Cardiac muscle cell (in vitro differentiated cells and primary cell): ENCODE data around the gene SLC9A8. TPM values are rescaled to one million over a fixed set of nuclear protein-coding genes. Genes with fewer than 3 reads are reported as not detected.
A peak's percentile ranks its signal among the peaks of the same experiment; 100 is the strongest.

Experiments
- DNase-seq, 2 donors: peaks; one replicate each; pipeline versions ENCODE4 v3.0.0 to v3.0.0-alpha.2; 2010 to 2017; ENCODE audit warnings: low read depth in 1 of 2, low spot score in 1 of 2
- H3K27ac ChIP-seq: fragments of 200-600 bp; sonication (generic); 2 replicates; pipeline ENCODE4 v1.5.1; 2016
- H3K27me3 ChIP-seq: fragments of 200-600 bp; sonication (generic); 2 replicates; pipeline ENCODE4 v1.6.0; 2016; ENCODE audit warnings: control low read depth
- H3K36me3 ChIP-seq: fragments of 200-600 bp; sonication (generic); 2 replicates; pipeline ENCODE4 v1.5.1; 2016; ENCODE audit warnings: control low read depth
- H3K4me1 ChIP-seq: fragments of 200-600 bp; sonication (generic); 2 replicates; pipeline ENCODE4 v1.8.1; 2017; ENCODE audit warnings: low read depth, mild to moderate bottlenecking, mixed run types
- H3K4me3 ChIP-seq: fragments of 200-600 bp; sonication (generic); 2 replicates; pipeline ENCODE4 v1.5.1; 2016; ENCODE audit warnings: mild to moderate bottlenecking
- H3K9me3 ChIP-seq: fragments of 200-600 bp; sonication (generic); 2 replicates; pipeline ENCODE4 v1.5.1; 2017; ENCODE audit warnings: low read depth, mild to moderate bottlenecking, control low read depth
- polyA plus RNA-seq: library from polyadenylated mRNA; unstranded; fragments of >200 nt; fragmentation: Nextera tagmentation; extraction: Ambion mirVana; gene quantifications from 2 replicates; pipeline ENCODE4 v1.2.1, GENCODE V29; 2016
- total RNA-seq: library from RNA; depleted of rRNA; stranded (reverse); fragments of >200 nt; gene quantifications from 2 replicates; pipeline ENCODE4 v1.2.3, GENCODE V29; 2016
- TF ChIP-seq, protein P1 (sequence below): IDR thresholded peaks from 2 replicates; pipeline ENCODE4 v1.5.1; 2012; ENCODE audit warnings: low read depth, mild to moderate bottlenecking, low read length

The SLC9A8 gene
- total and polyA plus RNA-seq, 2 experiments from 2014 or later, result 4.4 to 9.4 TPM

DNA sequence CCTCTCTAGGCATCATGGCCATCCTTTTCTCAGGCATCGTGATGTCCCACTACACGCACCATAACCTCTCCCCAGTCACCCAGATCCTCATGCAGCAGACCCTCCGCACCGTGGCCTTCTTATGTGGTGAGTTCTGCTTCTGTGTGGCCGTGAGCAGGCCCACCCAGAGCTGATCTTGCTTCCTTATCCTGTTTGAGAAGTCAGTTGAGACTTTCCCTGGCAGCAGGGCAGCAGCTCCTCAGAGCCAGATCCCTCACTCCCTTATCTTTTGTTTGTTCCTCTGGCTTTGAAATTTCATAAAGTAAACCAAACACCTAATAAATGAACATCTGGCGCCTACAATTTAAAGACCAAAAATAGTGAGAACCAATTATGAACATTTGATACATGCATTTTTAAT, 62.1 kb downstream of the SLC9A8 start:
- Histone ChIP-seq H3K4me3 (no peak overlapping the region), H3K9me3 (no peaks in the 10 kb centered on the region), H3K27me3 (no peaks in the 10 kb centered on the region), H3K36me3 (no peaks in the 10 kb centered on the region), H3K4me1 (no peaks in the 10 kb centered on the region), H3K27ac (no peak overlapping the region)
- DNase-seq, result no peak
- TF ChIP-seq, protein P1, sequence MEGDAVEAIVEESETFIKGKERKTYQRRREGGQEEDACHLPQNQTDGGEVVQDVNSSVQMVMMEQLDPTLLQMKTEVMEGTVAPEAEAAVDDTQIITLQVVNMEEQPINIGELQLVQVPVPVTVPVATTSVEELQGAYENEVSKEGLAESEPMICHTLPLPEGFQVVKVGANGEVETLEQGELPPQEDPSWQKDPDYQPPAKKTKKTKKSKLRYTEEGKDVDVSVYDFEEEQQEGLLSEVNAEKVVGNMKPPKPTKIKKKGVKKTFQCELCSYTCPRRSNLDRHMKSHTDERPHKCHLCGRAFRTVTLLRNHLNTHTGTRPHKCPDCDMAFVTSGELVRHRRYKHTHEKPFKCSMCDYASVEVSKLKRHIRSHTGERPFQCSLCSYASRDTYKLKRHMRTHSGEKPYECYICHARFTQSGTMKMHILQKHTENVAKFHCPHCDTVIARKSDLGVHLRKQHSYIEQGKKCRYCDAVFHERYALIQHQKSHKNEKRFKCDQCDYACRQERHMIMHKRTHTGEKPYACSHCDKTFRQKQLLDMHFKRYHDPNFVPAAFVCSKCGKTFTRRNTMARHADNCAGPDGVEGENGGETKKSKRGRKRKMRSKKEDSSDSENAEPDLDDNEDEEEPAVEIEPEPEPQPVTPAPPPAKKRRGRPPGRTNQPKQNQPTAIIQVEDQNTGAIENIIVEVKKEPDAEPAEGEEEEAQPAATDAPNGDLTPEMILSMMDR, result no peak

GRCh38 chr20:49877386-49877921, 64.8 kb downstream of the SLC9A8 start:
- H3K4me3 ChIP-seq, result no peak overlapping the region
- no peaks in the 10 kb centered on the region for H3K9me3 ChIP-seq
- TF ChIP-seq, protein P1, result no peak
- no peaks in the 10 kb centered on the region for H3K4me1 ChIP-seq
- DNase-seq, result no peak
- no peaks in the 10 kb centered on the region for H3K27me3 ChIP-seq
- no peaks in the 10 kb centered on the region for H3K36me3 ChIP-seq
- H3K27ac ChIP-seq, result no peak overlapping the region

- Histone ChIP-seq H3K4me1 (no peaks in the 10 kb centered on the region), H3K36me3 (no peaks in the 10 kb centered on the region), H3K4me3 (no peak overlapping the region), H3K27me3 (no peaks in the 10 kb centered on the region), H3K9me3 (no peaks in the 10 kb centered on the region), H3K27ac (no peak overlapping the region)
- DNase-seq, result no peak
- TF ChIP-seq, protein P1, result no peak
Measured at GRCh38 chr20:49878977-49879376, 66.3 kb downstream of the SLC9A8 start.

DNA sequence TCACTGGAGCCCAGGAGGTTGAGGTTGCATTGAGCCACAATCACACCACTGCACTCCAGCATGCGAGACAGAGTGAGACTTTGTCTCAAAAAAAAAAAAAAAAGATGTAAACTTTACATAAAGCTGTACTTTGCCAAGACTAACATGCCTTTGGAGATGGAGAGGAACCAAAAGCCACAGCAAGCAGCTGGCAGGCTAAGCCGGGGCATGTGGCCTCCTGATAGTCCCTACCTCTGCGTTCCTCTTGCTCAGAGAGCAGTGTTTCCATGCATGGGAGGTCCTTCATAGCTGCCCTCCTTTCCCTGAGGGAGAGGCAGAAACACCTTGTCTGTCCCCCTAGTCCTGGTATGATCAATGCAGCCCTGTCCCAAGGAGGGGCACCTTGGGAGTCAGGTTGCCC, 67.5 kb downstream of the SLC9A8 start:
- Histone ChIP-seq H3K36me3 (peaks cover 3% of the 10 kb centered on the region), H3K4me3 (no peak overlapping the region)
- TF ChIP-seq, protein P1, result no peak

DNA sequence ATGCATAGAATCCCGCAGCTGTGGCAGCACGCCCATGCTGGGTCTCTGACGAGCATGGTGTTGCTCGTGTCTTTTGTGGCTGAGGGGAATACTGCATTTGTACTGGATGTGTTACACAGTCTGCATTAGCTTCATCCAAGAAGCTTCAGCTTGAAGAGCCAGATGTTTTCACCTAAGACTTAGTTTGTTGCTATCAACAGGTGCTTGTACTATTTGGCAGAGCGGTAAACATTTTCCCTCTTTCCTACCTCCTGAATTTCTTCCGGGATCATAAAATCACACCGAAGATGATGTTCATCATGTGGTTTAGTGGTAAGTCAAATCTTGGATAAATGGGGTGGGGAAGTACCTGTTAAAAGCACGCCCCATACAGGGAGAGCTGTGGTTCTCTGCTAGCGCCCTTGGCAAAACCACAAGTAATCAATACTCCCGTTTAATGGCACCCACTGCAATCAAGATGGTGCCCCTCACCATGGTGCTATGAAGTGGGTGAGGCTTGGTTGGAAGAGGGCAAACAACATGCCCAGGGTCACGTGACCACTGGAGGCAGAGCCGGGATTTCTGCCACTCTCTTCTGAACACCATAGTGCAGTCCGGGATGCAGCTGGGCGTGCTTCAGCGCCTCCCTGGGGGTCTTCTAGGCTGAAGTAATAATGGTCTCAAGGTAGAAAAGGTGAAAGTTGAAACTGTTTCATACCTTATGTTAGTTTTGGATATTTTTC, 68.3 kb downstream of the SLC9A8 start:
- Histone ChIP-seq H3K4me3 (no peak overlapping the region), H3K9me3 (no peaks in the 10 kb centered on the region), H3K27ac (no peak overlapping the region), H3K27me3 (no peaks in the 10 kb centered on the region), H3K4me1 (no peaks in the 10 kb centered on the region), H3K36me3 (peaks cover 3% of the 10 kb centered on the region)
- DNase-seq, result no peak
- TF ChIP-seq, protein P1, result no peak

More for the DNA sequence above, 67.5 kb downstream of the SLC9A8 start:
- peak in 1 of 2 donors; percentile 41 for DNase-seq
- Histone ChIP-seq H3K27ac (no peak overlapping the region), H3K9me3 (no peaks in the 10 kb centered on the region), H3K27me3 (no peaks in the 10 kb centered on the region), H3K4me1 (no peaks in the 10 kb centered on the region)
